Measurements from ENCODE around the gene ZFP62.
"Not testable (repeated sequence)": the region's sequence is repeated elsewhere in the genome, so short reads cannot be mapped to it uniquely, and the experiment has no call there.

Gene ZFP62

GRCh38 chr5:180860887-180861822, at the start of gene ZFP62:
TSS of gene ZFP62 (minus strand) at chr5:180861276. CDS start at chr5:180861219, 57 bp downstream.
- peak; percentile 85 for DNase-seq

DNA sequence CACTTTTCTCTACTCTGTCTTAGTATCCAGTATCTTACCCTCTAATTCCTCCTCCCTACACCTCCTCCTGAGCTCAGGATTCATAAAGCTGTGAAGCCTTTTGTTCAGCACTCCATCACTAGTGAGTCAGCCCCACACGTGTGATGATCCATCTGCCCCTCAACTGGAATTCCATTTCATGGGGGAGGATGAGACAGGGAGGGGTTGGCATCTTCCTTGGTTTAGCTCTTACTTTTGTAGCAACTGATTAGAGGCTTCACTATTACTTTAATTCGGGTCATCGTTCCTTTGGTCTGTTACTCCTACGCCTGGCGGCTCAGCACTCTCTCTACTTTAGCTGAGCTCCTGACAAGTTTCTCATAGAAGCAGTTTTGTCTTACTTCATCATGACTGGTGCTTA, 49.7 kb upstream of the ZFP62 start:
- DNase-seq, result no peak

DNA sequence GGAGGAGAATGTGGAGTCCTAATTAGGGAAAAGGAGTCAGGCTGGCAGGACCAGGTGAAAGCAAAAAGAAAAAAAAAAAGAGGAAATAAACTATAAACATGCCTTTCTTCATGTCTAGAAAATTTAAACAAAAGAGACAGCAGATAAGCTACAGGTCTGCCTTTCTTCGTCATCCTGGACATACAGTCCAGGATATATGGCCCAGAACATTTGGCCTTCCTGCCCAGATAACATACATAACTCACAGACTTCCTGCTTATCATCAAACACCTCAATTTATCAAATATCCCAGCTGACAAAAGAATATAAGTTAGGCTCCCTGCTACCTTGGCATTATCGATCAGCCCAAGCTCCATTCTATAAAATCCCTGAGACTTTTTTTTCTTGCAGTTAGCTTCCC, 49.1 kb upstream of the ZFP62 start:
- no peak for DNase-seq

DNA sequence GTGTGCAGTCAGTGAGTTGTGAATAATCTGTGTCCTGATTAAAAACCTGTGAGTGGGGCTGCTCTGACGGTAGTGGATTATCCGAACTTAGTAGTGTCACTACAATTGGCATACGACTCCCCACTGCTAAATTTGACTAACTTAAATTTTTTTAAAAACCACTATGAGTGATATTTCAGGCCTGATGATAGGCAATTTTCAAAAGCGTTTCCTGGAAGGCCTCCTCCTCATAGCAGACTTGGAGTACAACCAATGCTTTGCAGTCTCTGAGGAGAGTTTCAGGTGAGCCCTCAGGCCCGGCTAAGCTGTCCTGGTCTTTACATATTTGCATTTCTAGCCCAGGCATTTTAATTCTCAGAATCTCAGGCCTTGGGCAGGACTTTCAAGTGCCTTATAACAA, 48.7 kb upstream of the ZFP62 start:
- DNase-seq, result no peak

DNA sequence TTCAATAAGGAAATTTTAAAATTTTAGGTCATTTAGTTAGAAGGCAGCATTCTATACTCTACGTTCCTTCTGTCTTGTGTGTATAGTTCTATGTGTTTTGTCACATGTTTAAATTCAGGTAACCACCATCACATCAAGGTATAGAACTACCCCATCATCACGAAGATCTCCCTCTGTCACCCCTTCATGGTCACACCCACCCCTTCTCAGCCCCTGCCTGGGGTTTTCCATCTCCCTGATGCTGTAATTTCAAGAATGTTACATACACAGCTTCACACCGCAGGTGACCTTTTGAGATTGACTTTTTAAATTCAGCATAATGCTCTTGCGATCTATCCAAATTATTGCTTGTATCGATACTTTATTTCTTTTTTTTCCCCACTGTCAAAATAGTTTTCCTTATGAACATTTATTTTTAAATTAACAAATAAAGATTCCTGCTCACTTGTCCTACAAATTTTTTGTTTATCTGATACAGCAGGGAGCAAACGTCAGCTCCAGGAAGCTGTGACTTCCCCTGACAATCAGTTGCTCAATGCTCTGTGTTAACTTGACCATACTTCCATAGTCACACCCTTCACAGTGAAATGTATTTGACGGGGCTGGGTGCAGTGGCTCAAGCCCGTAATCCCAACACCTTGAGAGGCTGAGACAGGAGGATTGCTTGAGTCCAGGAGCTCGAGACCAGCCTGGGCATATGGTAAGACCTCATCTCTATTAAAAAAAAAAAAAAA, 48.1 kb upstream of the ZFP62 start:
- DNase-seq, result no peak

- DNase-seq, result no peak
Observed at GRCh38 chr5:180908400-180908799, 47.3 kb upstream of the ZFP62 start.

GRCh38 chr5:180901319-180902009, 40.4 kb upstream of the ZFP62 start:
- DNase-seq, result no peak

GRCh38 chr5:180900178-180900577, 39.1 kb upstream of the ZFP62 start:
- DNase-seq, result no peak

DNA sequence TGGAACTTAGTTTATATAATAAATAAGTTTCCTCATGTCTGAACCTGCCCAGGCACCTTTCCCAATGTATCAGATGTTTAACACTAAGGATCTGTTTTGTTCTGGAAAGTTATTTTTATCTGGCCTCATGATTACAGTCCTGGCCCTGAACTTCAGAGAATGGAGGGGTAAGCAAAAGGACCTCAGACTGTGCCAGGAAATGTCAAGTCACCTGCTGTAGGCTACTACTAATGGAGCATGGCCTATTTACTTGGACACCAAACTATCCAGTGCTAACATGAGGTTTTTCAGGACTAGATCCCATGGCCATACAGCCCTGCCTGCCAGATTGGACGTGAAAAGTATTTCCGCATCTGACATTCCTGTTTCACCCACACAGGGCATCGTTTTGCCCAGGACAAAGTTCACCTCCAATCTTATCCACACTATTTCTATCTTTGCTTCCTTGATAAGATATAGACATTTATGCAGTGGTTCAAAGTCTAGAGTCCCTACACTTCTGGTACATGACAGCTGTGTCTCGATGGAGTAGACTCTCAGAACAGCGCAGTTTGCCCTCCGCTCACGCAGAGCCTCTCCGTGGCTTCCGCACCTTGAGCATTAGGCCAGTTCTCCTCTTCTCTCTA, 37.7 kb upstream of the ZFP62 start, which contains the start of gene BTNL8:
Gene BTNL8, plus strand, starts transcription at position 539 of the 626 bp plus-strand sequence. CDS start 152 bp downstream, outside the sequence.
- DNase-seq, result no peak

- DNase-seq, result not testable (repeated sequence)
Observed at GRCh38 chr5:180895330-180895729, 34.3 kb upstream of the ZFP62 start.

- no peak for DNase-seq
Observed at GRCh38 chr5:180889381-180889780, 28.3 kb upstream of the ZFP62 start.

DNA sequence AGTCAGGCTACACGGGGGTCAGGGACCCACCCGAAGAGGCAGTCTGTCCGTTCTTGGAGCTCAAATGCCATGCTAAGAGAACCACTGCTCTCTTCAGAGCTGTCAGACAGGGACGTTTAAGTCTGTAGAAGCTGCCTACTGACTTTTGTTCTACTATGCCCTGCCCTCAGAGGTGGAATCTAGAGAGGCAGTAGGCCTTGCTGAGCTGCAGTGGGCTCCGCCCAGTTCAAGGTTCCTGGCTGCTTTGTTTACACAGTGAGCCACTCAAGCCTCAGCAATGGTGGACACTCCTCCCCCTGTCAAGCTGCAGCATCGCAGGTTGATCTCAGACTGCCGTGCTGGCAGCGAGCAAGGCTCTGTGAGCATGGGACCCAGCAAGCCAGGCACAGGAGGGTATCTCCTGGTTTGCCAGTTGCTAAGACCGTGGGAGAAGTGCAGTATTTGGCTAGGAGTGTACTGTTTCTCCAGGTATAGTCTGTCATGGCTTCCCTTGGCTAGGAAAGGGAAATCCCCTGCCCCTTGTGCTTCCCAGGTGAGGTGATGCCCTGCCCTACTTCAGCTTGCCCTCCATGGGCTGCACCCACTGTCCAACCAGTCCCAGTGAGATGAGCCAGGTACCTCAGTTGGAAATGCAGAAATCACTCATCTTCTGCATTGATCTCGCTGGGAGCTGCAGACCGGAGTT, 24.9 kb upstream of the ZFP62 start:
- not testable (repeated sequence) for DNase-seq

- DNase-seq, result no peak
Observed at GRCh38 chr5:180875860-180876426, 14.9 kb upstream of the ZFP62 start.

- DNase-seq, result no peak
Observed at GRCh38 chr5:180874804-180875582, 13.9 kb upstream of the ZFP62 start.

DNA sequence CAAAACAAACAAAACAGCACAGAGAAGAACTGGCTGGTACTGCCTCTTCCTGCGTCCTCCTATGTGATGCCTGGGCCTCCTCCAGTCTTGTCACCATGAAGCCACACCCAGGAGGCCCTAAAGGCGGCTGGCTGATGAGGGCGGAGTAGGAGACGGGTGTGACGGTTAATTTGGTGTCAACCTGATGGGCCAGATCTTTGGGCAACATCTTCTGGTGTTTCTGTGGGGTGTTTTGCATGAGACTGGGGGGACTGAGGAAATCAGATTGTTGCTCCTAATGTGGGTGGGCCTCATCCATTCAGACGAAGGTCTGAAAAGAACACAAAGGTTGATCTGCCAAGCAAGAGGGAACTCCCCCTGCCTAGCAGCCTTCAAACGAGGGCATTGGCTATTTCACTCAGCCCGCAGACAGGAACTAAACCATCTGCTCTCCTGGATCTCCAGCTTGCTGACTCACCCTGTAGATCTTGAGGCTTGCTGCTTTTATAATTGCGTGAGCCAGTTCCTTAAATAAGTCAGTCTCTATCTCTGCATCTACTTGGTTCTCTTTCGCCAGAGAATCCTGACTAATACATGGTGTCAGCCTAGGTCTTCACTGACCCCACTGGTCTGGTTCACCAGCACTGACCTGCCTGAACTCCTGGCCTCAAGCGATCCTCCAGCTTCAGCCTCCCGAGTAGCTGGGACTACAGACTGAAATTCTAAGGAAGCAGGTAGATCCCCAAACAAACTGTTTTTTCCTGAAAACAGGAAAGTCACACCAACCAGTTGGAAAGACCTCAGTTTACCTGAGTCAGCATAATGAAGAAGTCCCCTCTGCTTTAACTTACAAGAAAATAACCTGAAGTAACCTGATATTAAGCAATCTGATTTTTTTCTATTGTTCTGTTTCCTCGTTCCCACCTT, 12.8 kb upstream of the ZFP62 start:
- DNase-seq, result no peak

DNA sequence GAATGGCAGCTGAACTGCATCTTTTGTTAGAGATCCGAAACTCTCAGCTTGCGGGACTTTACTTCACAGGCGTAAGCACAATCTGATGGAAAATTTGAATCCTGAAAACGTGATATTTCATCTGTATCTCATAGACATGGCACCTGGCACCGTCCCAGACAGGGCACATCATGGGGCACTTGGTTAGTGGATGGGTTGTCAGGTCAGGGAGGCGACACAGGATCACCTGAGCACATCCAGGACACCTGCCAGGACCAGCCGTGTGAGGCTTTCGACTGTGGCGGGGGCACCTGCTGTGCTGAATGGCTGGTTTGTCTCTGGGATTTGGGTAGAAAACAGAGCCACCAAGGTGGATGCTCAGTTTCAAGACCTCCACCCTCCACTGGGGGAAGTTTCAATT, 11.3 kb upstream of the ZFP62 start:
- no peak for DNase-seq

GRCh38 chr5:180870276-180871068, 9.4 kb upstream of the ZFP62 start:
- DNase-seq, result no peak

DNA sequence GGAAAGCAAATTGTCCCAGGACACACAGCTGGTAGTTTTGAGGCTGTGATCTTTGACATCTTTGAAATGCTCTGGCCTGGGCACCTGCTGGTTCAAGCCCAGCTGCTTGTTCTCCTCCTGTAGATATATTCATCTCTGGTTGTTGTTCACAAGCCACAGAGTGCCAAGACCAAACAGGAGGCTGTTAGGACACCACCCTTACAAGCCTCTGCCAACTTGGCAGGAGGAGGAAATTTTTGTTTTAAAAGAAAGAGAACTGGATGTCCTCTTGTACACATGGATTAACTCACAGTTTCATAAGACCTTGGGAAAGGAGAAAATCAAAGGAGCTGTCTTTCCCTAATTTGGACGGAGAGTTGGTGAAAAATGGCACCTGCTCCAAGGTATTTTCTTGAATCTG, 8.5 kb upstream of the ZFP62 start:
- no peak for DNase-seq

GRCh38 chr5:180868960-180869359, 7.9 kb upstream of the ZFP62 start:
- DNase-seq, result peak; percentile 64

All from activated CD8-positive, alpha-beta memory T cell treated with anti-CD3 and anti-CD28 coated beads, Interleukin-2, amount 50 U/mL, for 4 hours (primary cell).